ENCODE results near the gene ARHGAP35.
"Not testable (repeated sequence)": the region's sequence is repeated elsewhere in the genome, so short reads cannot be mapped to it uniquely, and the experiment has no call there.

Gene ARHGAP35

GRCh38 chr19:46872967-46873366, 12.2 kb downstream of the ARHGAP35 start:
- DNase-seq, result no peak

GRCh38 chr19:46875234-46875633, 14.4 kb downstream of the ARHGAP35 start:
- DNase-seq, result no peak

- DNase-seq, result no peak
Observed at GRCh38 chr19:46875657-46876056, 14.9 kb downstream of the ARHGAP35 start.

GRCh38 chr19:46878613-46879375, 18.0 kb downstream of the ARHGAP35 start:
- no peak for DNase-seq

GRCh38 chr19:46880431-46880830, 19.6 kb downstream of the ARHGAP35 start:
- DNase-seq, result no peak

- DNase-seq, result no peak
Observed at GRCh38 chr19:46881092-46881491, 20.3 kb downstream of the ARHGAP35 start.

- no peak for DNase-seq
Observed at GRCh38 chr19:46882034-46882433, 21.2 kb downstream of the ARHGAP35 start.

GRCh38 chr19:46882751-46883150, 22.0 kb downstream of the ARHGAP35 start:
- DNase-seq, result not testable (repeated sequence)

- no peak for DNase-seq
Observed at GRCh38 chr19:46885411-46885810, 24.6 kb downstream of the ARHGAP35 start.

GRCh38 chr19:46886546-46887239, 25.9 kb downstream of the ARHGAP35 start:
- DNase-seq, result no peak

- no peak for DNase-seq
Observed at GRCh38 chr19:46887240-46887782, 26.5 kb downstream of the ARHGAP35 start.

GRCh38 chr19:46890423-46891170, 29.8 kb downstream of the ARHGAP35 start:
- DNase-seq, result no peak

GRCh38 chr19:46892252-46893179, 31.7 kb downstream of the ARHGAP35 start:
- no peak for DNase-seq

GRCh38 chr19:46896076-46896794, 35.4 kb downstream of the ARHGAP35 start:
- DNase-seq, result no peak

GRCh38 chr19:46898731-46899130, 37.9 kb downstream of the ARHGAP35 start:
- no peak for DNase-seq

- DNase-seq, result no peak
Observed at GRCh38 chr19:46900341-46900740, 39.5 kb downstream of the ARHGAP35 start.

GRCh38 chr19:46901701-46902401, 41.1 kb downstream of the ARHGAP35 start:
- no peak for DNase-seq

- no peak for DNase-seq
Observed at GRCh38 chr19:46902402-46902766, 41.6 kb downstream of the ARHGAP35 start.

GRCh38 chr19:46903458-46903857, 42.7 kb downstream of the ARHGAP35 start:
- DNase-seq, result no peak

GRCh38 chr19:46904114-46905060, 43.6 kb downstream of the ARHGAP35 start:
- DNase-seq, result no peak
